HTR-8/SVneo (cell line): Measurements from ENCODE around the gene MPDZ.

ENCODE experiments used
- DNase-seq: peaks from one replicate; pipeline ENCODE4 v3.0.0; 2011; ENCODE audit warnings: low spot score, mixed read lengths; ENCODE audit not compliant: insufficient read length
- FAIRE-seq: peaks from 2 replicates; lab custom pipeline; 2011; peaks lifted over from hg19 to GRCh38; lab: Jason Lieb, UNC

The MPDZ gene

DNA sequence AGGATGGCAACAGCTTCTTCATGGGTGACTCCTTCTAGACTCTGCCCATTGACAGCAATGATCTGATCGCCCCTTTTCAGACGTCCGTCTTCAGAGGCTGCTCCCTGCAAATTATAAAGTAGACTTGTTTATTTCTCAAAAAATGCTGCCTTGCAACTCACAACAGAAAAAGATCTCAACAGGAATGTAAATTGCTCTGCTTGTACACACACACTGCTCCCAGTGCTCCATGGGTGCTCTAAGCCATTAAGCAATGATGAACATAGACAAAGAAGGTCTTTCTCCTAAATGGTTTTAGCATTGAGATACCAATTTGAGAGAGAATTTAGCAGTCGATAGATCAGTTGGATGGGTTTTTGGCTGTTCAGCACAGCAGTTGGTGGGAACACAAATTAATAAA, 172.5 kb downstream of the MPDZ start:
- FAIRE-seq (no peak), DNase-seq (no peak)

GRCh38 chr9:13100914-13101572, 178.4 kb downstream of the MPDZ start:
- FAIRE-seq (no peak), DNase-seq (no peak)

DNA sequence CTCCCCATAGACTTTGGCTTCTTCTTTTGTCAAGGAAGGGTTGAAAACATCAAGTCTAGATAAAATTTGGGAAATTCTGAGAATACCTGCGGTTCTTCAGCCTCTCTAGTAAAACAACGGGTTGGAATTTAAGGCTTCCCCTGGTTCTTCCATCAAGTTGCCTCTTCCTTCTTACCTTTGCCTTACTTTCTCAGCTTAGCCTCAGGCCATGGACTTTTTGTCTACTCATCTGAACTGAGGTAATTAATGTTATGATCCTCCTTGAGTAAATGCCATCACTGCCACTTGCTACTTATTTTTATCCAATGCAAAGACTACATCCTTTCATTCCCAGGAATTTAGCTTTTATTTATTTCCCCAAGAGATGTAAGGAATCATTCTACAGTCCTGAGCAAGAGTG, 184.4 kb downstream of the MPDZ start:
- DNase-seq (no peak), FAIRE-seq (no peak)

- FAIRE-seq (no peak), DNase-seq (no peak)
These were observed 188.9 kb downstream of the MPDZ start for GRCh38 chr9:13090628-13091027.

DNA sequence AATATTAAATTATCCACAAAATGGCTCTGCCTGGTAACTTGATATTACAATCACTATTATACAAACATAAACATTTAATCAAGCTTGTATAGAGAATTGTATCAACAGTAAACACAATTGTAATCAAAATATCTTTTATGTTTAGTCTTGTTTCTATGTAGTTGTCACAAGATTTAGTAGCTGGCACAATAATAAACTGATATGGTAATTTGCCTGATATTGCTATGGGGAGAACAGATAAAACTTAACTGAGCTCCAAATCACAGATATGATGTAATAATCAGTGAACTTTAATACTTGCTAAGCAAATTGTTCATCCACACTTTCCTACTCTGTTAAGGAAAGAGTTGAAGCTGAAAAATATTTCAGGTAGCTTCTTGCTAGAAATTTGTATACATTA, 189.8 kb downstream of the MPDZ start:
- no peak for DNase-seq
- no peak for FAIRE-seq

- FAIRE-seq (no peak), DNase-seq (peak; percentile 50)
These were observed 190.6 kb downstream of the MPDZ start for GRCh38 chr9:13088720-13089427.

- FAIRE-seq = no peak
- no peak for DNase-seq
These were observed 195.4 kb downstream of the MPDZ start for GRCh38 chr9:13083963-13084528.

DNA sequence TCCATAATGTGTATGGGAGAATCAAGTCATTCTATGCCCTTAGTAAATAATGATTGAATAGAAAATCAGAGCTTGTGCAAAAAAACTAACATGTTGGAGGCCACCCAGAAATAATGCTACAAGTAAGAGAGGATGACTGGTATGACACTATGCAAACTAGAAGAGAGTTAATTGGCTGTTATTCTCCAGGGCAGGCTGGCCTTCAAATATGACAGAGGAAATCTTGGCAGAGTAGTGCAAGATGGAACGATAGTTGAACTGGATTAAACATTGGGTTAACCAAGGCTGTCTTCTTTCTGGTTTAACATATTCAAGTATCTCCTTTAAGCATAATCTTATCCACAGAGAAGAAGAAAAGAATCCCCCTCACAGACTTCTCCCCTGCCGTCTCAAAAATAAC, 196.1 kb downstream of the MPDZ start:
- no peak for DNase-seq
- no peak for FAIRE-seq

DNA sequence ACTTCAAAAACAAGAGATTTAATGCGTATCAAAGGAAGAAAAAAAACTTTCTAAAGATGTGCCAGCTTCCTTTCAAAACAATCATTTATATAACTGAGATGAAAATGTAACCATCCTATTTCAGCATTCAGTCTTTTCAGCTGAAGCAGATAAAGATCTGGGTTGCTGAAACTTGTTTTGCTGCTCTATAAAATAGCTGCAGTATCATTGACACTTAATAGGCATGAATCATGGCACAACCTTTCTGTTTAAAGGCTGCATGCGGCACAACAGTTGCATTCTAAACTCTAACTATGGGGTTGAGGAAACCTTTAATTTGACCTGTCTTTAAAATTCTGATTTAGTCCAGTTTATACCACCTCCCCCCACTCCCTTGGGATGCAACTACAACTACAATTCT, 196.7 kb downstream of the MPDZ start:
- FAIRE-seq = no peak
- DNase-seq = no peak

GRCh38 chr9:13078164-13078563, 201.3 kb downstream of the MPDZ start:
- DNase-seq (no peak), FAIRE-seq (no peak)

DNA sequence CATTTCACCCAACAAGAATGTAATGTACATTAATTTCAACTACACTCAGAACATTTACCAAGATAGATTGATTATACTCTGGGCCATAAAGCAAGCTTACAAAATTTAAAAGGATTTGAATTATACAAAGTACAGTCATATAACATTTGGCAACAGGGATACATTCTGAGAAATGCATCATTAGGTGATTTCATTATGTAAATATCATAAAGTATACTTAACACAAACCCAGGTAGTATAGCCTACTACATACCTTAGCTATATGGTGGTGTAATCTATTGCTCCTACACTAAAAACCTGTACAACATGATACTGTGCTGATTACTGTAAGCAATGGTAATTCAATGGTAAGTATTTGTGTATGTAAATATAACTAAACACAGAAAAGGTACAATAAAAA, 202.9 kb downstream of the MPDZ start:
- no peak for FAIRE-seq
- no peak for DNase-seq

- DNase-seq = no peak
- no peak for FAIRE-seq
These were observed 207.6 kb downstream of the MPDZ start for GRCh38 chr9:13071921-13072320.

GRCh38 chr9:13070612-13071595, 208.6 kb downstream of the MPDZ start:
- FAIRE-seq = no peak

DNA sequence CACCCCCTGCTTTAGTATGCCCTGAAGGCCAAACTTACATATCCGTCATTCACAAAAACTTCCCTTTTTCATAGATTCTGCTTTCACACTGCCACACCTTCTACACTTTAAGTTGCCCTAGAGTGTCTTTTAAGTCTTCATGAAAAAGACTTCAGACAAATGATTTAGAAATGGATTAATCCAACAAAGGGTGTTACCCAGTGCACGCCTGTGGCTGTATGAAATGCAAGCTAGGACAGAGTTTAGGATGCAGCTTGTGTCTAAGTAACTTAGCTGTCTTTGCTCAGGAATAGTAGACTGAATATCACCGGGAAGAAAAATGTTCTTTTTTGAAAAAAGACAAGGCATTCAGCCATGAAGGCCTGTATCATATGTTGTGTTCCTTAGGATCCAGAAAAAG, 210.0 kb downstream of the MPDZ start:
- DNase-seq = no peak
- FAIRE-seq = no peak

More at GRCh38 chr9:13070612-13071595, 208.6 kb downstream of the MPDZ start:
- no peak for DNase-seq

GRCh38 chr9:13064676-13065075, 214.8 kb downstream of the MPDZ start:
- DNase-seq (no peak), FAIRE-seq (no peak)

GRCh38 chr9:13063880-13064459, 215.5 kb downstream of the MPDZ start:
- no peak for FAIRE-seq

DNA sequence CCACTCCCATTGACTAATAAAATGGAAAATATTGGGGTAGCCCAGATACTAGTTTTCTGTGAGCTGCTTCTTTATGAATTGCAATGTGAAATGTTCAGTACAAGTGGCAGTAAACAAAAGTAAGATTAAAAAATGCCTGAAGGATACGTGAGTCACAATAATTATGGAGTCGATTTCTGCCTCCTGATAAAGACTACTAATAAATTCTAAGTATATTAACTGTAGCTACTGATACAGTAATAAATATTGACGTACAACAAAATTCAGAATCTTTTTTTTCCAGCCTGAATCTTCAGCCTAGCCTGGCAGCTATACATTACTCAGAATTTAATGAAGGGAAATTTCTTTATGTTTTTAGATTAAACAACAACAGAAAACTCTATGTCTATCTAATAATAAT, 218.1 kb downstream of the MPDZ start:
- no peak for DNase-seq
- no peak for FAIRE-seq

More at GRCh38 chr9:13063880-13064459, 215.5 kb downstream of the MPDZ start:
- no peak for DNase-seq
